SU-DHL-6 (cell line): ENCODE results near the gene CHIC2.

Experiments
- CTCF ChIP-seq: fragments of 200-600 bp; sonication (generic); IDR thresholded peaks from one replicate; pipeline ENCODE4 v1.5.1; 2017; ENCODE audit warnings: antibody characterized with exemption, mild to moderate bottlenecking, low read length, moderate library complexity; ENCODE audit not compliant: insufficient read depth, poor library complexity, severe bottlenecking
- EZH2phosphoT487 ChIP-seq: fragments of 200-600 bp; sonication (generic), shearing (Covaris generic); conservative IDR thresholded peaks from 2 replicates; pipeline ENCODE4 v1.6.1; 2018; ENCODE audit warnings: mild to moderate bottlenecking, antibody characterized with exemption, low read length, moderate library complexity, mixed read lengths

GRCh38 chr4:53990641-53991040, 73.8 kb downstream of the CHIC2 start:
- TF ChIP-seq CTCF (no peak), EZH2phosphoT487 (no peak)
